Mesendoderm (in vitro differentiated cells): ENCODE data around the gene CENPA.

Experiments
- DNase-seq: peaks from one replicate; pipeline ENCODE4 v3.0.0; 2013
- H2AK5ac ChIP-seq: 2 replicates; pipeline ENCODE4 v1.6.1; 2013; ENCODE audit warnings: low read length, inconsistent platforms
- H2BK120ac ChIP-seq: 2 replicates; pipeline ENCODE4 v1.6.1; 2013; ENCODE audit warnings: low read depth, mild to moderate bottlenecking, low read length, moderate library complexity, mixed read lengths
- H2BK15ac ChIP-seq: replicated peaks from 2 replicates; pipeline ENCODE4 v1.6.1; 2013; ENCODE audit warnings: low read depth, mild to moderate bottlenecking, moderate library complexity
- H2BK5ac ChIP-seq: 2 replicates; pipeline ENCODE4 v1.6.1; 2013; ENCODE audit warnings: low read length, inconsistent platforms
- H3K18ac ChIP-seq: 2 replicates; pipeline ENCODE4 v1.6.1; 2013; ENCODE audit warnings: mild to moderate bottlenecking, low read length, mixed read lengths
- H3K23ac ChIP-seq: one replicate; pipeline ENCODE4 v1.6.1; 2013; ENCODE audit warnings: low read length
- H3K27ac ChIP-seq: 2 replicates; pipeline ENCODE4 v1.5.1; 2013; ENCODE audit warnings: low read depth, mild to moderate bottlenecking, inconsistent platforms, low read length, moderate library complexity
- H3K27me3 ChIP-seq: 2 replicates; pipeline ENCODE4 v1.6.1; 2013; ENCODE audit warnings: low read length, control low read depth, mild to moderate bottlenecking, inconsistent platforms; ENCODE audit not compliant: insufficient read depth, poor library complexity
- H3K36me3 ChIP-seq: 2 replicates; pipeline ENCODE4 v1.6.1; 2013; ENCODE audit warnings: low read length, inconsistent platforms; ENCODE audit not compliant: control insufficient read depth, insufficient read depth
- H3K4ac ChIP-seq: one replicate; pipeline ENCODE4 v1.6.1; 2013; ENCODE audit warnings: low read depth, mild to moderate bottlenecking, low read length, moderate library complexity
- H3K4me1 ChIP-seq: 2 replicates; pipeline ENCODE4 v1.6.1; 2013; ENCODE audit warnings: low read depth, low read length, inconsistent platforms; ENCODE audit not compliant: control insufficient read depth
- H3K4me2 ChIP-seq: 2 replicates; pipeline ENCODE4 v1.6.1; 2013; ENCODE audit warnings: low read length
- H3K4me3 ChIP-seq: 2 replicates; pipeline ENCODE4 v1.5.1; 2013; ENCODE audit warnings: mild to moderate bottlenecking, low read length
- H3K56ac ChIP-seq: one replicate; pipeline ENCODE4 v1.6.1; 2013; ENCODE audit warnings: low read length
- H3K79me1 ChIP-seq: 2 replicates; pipeline ENCODE4 v1.6.1; 2013; ENCODE audit warnings: low read length, inconsistent platforms
- H3K79me2 ChIP-seq: 2 replicates; pipeline ENCODE4 v1.6.1; 2013; ENCODE audit warnings: mild to moderate bottlenecking, low read length; ENCODE audit not compliant: control insufficient read depth, insufficient read depth
- H3K9ac ChIP-seq: 2 replicates; pipeline ENCODE4 v1.6.1; 2013; ENCODE audit warnings: low read length, inconsistent platforms
- H4K5ac ChIP-seq: one replicate; pipeline ENCODE4 v1.6.1; 2013; ENCODE audit warnings: low read length
- H4K8ac ChIP-seq: one replicate; pipeline ENCODE4 v1.6.1; 2013; ENCODE audit warnings: low read depth, mild to moderate bottlenecking, control low read depth, low read length, moderate library complexity
- WGBS: extraction: QIAGEN DNeasy Blood & Tissue Kit; methylation state at CpG from one replicate; pipeline ENCODE4 v1.1.7; 2013; ENCODE audit warnings: low lambda C conversion rate, missing lambda C conversion rate; ENCODE audit not compliant: insufficient coverage; ENCODE audit errors: extremely low coverage; 5-methylcytosine and 5-hydroxymethylcytosine counted together

CENPA gene

DNA sequence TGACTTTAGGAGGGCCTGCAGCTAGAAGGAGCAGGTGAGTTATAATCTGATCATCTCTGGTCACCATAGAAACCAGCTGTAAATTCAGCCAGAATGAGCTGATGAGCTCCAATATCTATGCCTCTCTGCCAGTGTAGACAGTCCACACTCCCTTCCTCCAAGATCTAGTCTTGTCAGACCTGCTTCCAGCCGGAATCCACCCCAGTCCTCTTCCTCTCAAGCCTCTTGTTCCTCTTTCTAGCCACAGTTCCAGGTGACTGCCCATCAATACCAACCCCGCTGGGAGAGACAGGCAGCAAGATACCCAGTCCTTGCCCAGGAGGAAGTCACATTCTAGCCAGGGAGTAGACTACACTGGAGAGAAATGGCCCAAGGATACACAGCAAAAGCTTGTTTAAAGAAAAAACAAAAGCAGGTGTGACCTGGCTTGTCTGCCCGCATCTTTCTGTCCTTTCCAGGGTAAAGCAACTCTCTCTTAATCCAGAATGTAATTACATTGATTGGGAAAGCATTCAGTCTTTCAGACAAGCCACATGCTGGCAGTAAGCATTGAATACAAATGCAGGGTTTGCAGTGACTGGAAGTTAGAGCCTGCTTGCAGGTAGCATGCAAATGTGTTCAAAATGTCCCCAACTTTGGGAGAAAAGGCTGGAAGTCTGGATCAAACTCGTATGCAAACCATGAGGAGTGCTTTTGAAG lies 30.7 kb upstream of the CENPA start:
- Histone ChIP-seq H3K56ac (peak overlapping the region; percentile 39), H4K8ac (no peak overlapping the region), H2BK120ac (no peak overlapping the region), H2BK15ac (no peak overlapping the region), H3K18ac (no peak overlapping the region), H3K36me3 (no peaks in the 10 kb centered on the region), H3K4me3 (no peak overlapping the region), H3K27me3 (no peaks in the 10 kb centered on the region), H2AK5ac (no peak overlapping the region), H3K9ac (no peak overlapping the region), H3K79me1 (no peaks in the 10 kb centered on the region), H4K5ac (no peak overlapping the region), H2BK5ac (no peak overlapping the region), H3K4ac (no peak overlapping the region), H3K79me2 (no peaks in the 10 kb centered on the region), H3K4me1 (peaks cover 31% of the 10 kb centered on the region), H3K23ac (no peak overlapping the region), H3K27ac (no peak overlapping the region), H3K4me2 (no peak overlapping the region)
- peak; percentile 57 for DNase-seq
- no CpG with 5 or more reads among the region's 4 CpGs for WGBS

DNA sequence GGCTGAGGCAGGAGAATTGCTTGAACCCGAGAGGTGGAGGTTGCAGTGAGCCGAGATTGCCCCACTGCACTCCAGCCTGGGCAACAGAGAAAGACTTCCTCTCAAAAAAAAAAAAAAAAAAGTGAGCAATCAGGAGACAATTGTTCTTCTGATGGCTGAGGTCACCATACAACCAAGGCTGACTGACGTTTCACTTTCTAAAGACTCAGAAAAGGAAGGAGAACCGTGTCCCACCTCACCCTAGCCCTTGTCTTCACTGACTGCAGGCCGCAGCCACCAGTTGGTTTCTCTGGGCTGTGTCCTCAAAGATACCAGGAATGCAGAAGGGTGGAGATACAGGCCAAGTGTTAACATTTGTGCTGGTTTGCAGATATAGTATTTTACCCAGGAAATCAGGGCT lies 29.5 kb upstream of the CENPA start:
- H3K79me2 ChIP-seq = no peaks in the 10 kb centered on the region
- H3K4ac ChIP-seq = no peak overlapping the region
- no CpG with 5 or more reads among the region's 5 CpGs for WGBS
- no peaks in the 10 kb centered on the region for H3K79me1 ChIP-seq
- H3K4me1 ChIP-seq = peaks cover 26% of the 10 kb centered on the region
- no peak overlapping the region for H2BK15ac ChIP-seq
- H3K36me3 ChIP-seq = no peaks in the 10 kb centered on the region
- no peak overlapping the region for H2AK5ac ChIP-seq
- H3K9ac ChIP-seq = no peak overlapping the region
- no peak overlapping the region for H2BK5ac ChIP-seq
- no peak overlapping the region for H4K8ac ChIP-seq
- H3K4me3 ChIP-seq = no peak overlapping the region
- no peak overlapping the region for H3K4me2 ChIP-seq
- no peak overlapping the region for H3K18ac ChIP-seq
- H3K27ac ChIP-seq = no peak overlapping the region
- no peak overlapping the region for H4K5ac ChIP-seq
- no peak overlapping the region for H2BK120ac ChIP-seq
- no peak overlapping the region for H3K23ac ChIP-seq
- peak; percentile 67 for DNase-seq
- peak overlapping the region; percentile 57 for H3K56ac ChIP-seq
- no peaks in the 10 kb centered on the region for H3K27me3 ChIP-seq

DNA sequence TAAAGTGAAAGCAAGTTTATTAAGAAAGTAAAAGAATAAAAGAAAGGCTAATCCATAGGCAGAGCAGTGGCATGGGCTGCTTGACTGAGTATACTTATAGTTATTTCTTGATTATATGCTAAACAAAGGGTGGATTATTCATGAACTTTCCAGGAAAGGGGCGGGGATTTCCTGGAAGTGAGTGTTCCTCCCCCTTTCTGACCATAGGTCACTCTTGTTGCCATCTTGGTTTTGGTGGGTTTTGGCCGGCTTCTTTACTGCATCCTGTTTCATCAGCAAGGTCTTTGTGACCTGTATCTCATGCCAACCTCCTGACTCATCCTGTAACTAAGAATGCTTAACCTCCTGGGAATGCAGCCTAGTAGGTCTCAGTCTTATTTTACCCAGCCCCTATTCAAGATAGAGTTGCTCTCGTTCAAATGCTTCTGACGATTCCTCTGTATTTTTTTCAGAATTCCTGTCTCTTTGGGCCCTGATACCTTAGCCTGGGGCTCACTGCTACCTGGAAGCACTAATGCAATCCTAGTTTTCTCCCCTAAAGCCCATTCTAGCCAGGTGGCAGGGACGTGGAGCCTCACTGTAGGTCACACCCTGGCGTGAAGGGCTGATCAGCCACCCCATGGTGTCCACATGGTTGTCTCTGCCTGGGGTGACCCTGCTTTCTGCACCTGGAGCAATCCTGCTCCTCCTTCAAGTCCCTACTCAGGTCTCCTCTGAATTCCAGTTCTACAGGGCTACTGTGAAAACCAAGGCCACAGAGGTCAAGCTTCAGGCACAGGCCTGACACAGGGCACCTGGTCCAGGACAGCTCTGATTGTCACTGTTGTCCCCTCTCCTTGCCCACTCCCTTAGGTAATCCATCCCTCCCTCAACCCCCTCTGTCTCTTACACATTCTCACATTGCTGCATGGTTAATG lies 27.7 kb upstream of the CENPA start:
- H3K27me3 ChIP-seq = no peaks in the 10 kb centered on the region
- no peak overlapping the region for H3K4me2 ChIP-seq
- peak overlapping the region; percentile 78 for H3K56ac ChIP-seq
- peak overlapping the region; percentile 82 for H3K4ac ChIP-seq
- no peak overlapping the region for H4K8ac ChIP-seq
- no peak overlapping the region for H4K5ac ChIP-seq
- peak overlapping the region; percentile 84 for H3K27ac ChIP-seq
- no peaks in the 10 kb centered on the region for H3K79me1 ChIP-seq
- H2AK5ac ChIP-seq = peak overlapping the region; percentile 34
- peak; percentile 99 for DNase-seq
- peaks cover 16% of the 10 kb centered on the region for H3K4me1 ChIP-seq
- peak overlapping the region; percentile 27 for H3K9ac ChIP-seq
- WGBS = no CpG with 5 or more reads among the region's 6 CpGs
- H3K36me3 ChIP-seq = no peaks in the 10 kb centered on the region
- peak overlapping the region; percentile 75 for H3K18ac ChIP-seq
- H3K4me3 ChIP-seq = no peak overlapping the region
- peak overlapping the region; percentile 81 for H2BK5ac ChIP-seq
- no peaks in the 10 kb centered on the region for H3K79me2 ChIP-seq
- H2BK15ac ChIP-seq = no peak overlapping the region
- peak overlapping the region; percentile 75 for H2BK120ac ChIP-seq
- H3K23ac ChIP-seq = no peak overlapping the region

DNA sequence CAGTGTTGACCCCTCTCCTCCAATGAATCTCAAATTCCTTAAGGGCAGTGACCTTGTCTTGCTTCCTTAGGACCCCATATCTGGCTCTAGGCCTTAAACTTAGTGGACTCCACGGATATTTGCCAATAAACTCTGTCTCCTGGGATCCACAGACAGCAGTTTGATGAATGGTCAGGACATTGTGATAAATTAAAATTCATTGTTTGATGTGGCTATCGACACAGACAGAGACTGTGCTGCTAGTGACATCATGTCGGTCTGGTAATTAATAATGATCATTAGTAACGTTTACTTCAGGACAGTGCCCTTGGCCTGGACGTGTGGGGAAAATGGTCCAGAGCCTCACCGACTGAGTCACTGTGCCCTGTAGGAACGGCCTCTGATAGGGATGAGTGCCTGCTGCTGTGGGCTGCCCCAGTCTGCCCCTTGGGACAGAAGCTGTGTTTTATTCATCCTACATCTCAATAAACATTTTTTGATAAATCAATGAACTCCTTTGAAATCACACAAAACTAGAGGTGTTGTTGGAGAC lies 27.0 kb upstream of the CENPA start:
- Histone ChIP-seq H2AK5ac (peak overlapping the region; percentile 34), H3K4ac (peak overlapping the region; percentile 82), H3K23ac (no peak overlapping the region), H3K79me2 (no peaks in the 10 kb centered on the region), H3K56ac (peak overlapping the region; percentile 78), H3K4me1 (peaks cover 14% of the 10 kb centered on the region), H3K27me3 (no peaks in the 10 kb centered on the region), H3K4me3 (no peak overlapping the region), H4K5ac (no peak overlapping the region), H3K79me1 (no peaks in the 10 kb centered on the region), H3K36me3 (no peaks in the 10 kb centered on the region), H2BK120ac (peak overlapping the region; percentile 75), H3K18ac (peak overlapping the region; percentile 75), H2BK15ac (no peak overlapping the region), H3K9ac (no peak overlapping the region), H2BK5ac (peak overlapping the region; percentile 81), H3K27ac (peak overlapping the region; percentile 84), H3K4me2 (no peak overlapping the region), H4K8ac (peak overlapping the region; percentile 83)
- WGBS = no CpG with 5 or more reads among the region's 7 CpGs
- DNase-seq = no peak

DNA sequence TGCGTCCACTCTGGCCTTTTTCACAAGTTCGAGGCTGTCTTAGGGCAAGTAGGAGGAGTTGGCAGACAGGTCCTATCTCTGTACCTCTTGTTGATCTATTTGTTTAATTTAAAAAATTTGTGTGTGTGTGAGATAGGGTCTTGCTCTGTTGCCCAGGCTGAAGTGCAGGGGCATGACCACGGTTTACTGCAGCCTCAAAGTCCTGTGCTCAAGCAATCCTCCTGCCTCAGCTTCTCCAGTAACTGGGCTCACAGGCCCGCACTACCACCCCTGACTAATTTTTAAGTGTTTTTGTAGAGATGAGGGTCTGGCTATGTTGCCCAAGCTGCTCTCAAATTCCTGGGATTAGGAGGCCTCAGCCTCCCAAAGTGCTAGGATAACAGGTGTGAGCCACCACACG lies 26.0 kb upstream of the CENPA start:
- H3K27me3 ChIP-seq = no peaks in the 10 kb centered on the region

More for the DNA sequence above, 26.0 kb upstream of the CENPA start:
- Histone ChIP-seq H3K23ac (no peak overlapping the region), H3K36me3 (no peaks in the 10 kb centered on the region), H3K56ac (no peak overlapping the region), H3K9ac (no peak overlapping the region), H2BK5ac (no peak overlapping the region), H3K4ac (peak overlapping the region; percentile 41), H3K18ac (peak overlapping the region; percentile 11), H4K8ac (no peak overlapping the region), H2AK5ac (no peak overlapping the region), H3K4me1 (peaks cover 14% of the 10 kb centered on the region), H3K4me3 (no peak overlapping the region), H3K79me2 (no peaks in the 10 kb centered on the region), H3K27ac (no peak overlapping the region), H4K5ac (no peak overlapping the region), H3K79me1 (no peaks in the 10 kb centered on the region), H2BK120ac (no peak overlapping the region), H3K4me2 (no peak overlapping the region), H2BK15ac (no peak overlapping the region)
- DNase-seq = no peak
- no CpG with 5 or more reads among the region's 5 CpGs for WGBS
